Loucy (cell line): ENCODE measurements around the gene TSPAN33.

Experiments used
- EZH2phosphoT487 ChIP-seq: fragments of 200-600 bp; IDR thresholded peaks from 2 replicates; pipeline ENCODE4 v1.6.1; 2018; ENCODE audit warnings: antibody characterized with exemption, mild to moderate bottlenecking, moderate library complexity, borderline replicate concordance
- TF ChIP-seq, protein P1 (sequence below): fragments of 200-600 bp; sonication (generic); conservative IDR thresholded peaks from 2 replicates; pipeline ENCODE4 v1.5.1; 2014; ENCODE audit warnings: mild to moderate bottlenecking, antibody characterized with exemption, low read length

DNA sequence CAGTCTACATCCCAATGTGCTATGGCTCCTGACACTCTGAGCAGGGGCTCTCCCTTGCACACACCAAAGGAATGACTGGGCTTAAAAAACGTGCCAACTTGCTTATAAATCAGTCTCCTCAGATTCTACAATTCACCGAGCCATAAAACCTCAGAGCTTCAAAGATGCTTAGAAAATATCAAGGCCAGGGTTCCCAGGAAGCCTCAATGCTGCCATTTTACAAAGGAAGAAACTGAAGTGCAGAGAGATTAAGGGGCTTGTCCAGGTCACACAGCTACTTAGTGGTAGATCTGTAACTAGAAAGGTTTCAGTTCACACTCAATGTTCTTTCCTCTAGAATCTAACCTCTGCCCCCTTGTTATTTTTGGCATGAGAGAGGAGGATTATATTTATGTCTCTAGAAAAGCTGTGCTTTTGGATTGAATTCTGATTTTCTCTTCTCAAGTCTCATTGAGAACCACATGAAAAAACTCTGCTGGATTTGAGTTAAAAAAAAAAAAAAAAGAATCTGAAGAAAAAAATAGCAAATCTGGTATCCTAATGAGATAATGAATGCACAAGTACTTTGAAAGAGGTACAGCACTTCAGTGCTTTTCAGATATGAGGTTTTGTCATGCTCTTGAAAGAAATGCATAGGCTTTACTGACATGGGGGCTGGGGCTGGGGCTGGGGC lies 22.3 kb upstream of the TSPAN33 start:
- TF ChIP-seq, protein P1, sequence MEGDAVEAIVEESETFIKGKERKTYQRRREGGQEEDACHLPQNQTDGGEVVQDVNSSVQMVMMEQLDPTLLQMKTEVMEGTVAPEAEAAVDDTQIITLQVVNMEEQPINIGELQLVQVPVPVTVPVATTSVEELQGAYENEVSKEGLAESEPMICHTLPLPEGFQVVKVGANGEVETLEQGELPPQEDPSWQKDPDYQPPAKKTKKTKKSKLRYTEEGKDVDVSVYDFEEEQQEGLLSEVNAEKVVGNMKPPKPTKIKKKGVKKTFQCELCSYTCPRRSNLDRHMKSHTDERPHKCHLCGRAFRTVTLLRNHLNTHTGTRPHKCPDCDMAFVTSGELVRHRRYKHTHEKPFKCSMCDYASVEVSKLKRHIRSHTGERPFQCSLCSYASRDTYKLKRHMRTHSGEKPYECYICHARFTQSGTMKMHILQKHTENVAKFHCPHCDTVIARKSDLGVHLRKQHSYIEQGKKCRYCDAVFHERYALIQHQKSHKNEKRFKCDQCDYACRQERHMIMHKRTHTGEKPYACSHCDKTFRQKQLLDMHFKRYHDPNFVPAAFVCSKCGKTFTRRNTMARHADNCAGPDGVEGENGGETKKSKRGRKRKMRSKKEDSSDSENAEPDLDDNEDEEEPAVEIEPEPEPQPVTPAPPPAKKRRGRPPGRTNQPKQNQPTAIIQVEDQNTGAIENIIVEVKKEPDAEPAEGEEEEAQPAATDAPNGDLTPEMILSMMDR: no peak
- TF ChIP-seq EZH2phosphoT487: no peak
